ENCODE data around the gene ST3GAL4.

GRCh38 chr11:126341760-126342161 is 13.7 kb upstream of the ST3GAL4 start:
- TF ChIP-seq CTCF (IDR thresholded peaks at IDR 0.05) (no peak), POLR2AphosphoS5 (IDR thresholded peaks at IDR 0.05) (no peak), POLR2A (IDR thresholded peaks at IDR 0.05) (no peak)
